ENCODE measurements around the gene MAPKAPK5.
"Not testable (repeated sequence)": the region's sequence is repeated elsewhere in the genome, so short reads cannot be mapped to it uniquely, and the experiment has no call there.

MAPKAPK5 gene

GRCh38 chr12:111841750-111842555 is at the start of gene MAPKAPK5:
TSS of gene MAPKAPK5 (plus strand) at chr12:111842228. CDS start at chr12:111842734, 506 bp downstream.
- peak; percentile 97 for DNase-seq

GRCh38 chr12:111792856-111793235 is 49.2 kb upstream of the MAPKAPK5 start:
- no peak for DNase-seq

- DNase-seq = no peak
These were observed 43.8 kb upstream of the MAPKAPK5 start for GRCh38 chr12:111798182-111798581.

- DNase-seq = no peak
These were observed 42.3 kb upstream of the MAPKAPK5 start for GRCh38 chr12:111799758-111800157.

- no peak for DNase-seq
These were observed 38.9 kb upstream of the MAPKAPK5 start for GRCh38 chr12:111803038-111803626.

- DNase-seq = no peak
These were observed 38.2 kb upstream of the MAPKAPK5 start for GRCh38 chr12:111803851-111804250.

- no peak for DNase-seq
These were observed 35.7 kb upstream of the MAPKAPK5 start for GRCh38 chr12:111806304-111806703.

GRCh38 chr12:111807232-111807631 is 34.8 kb upstream of the MAPKAPK5 start:
- DNase-seq = no peak

GRCh38 chr12:111812881-111813741 is 28.9 kb upstream of the MAPKAPK5 start:
- peak; percentile 54 for DNase-seq

GRCh38 chr12:111816065-111816615 is 25.9 kb upstream of the MAPKAPK5 start:
- DNase-seq = no peak

GRCh38 chr12:111816898-111817297 is 25.1 kb upstream of the MAPKAPK5 start:
- DNase-seq = not testable (repeated sequence)

GRCh38 chr12:111818340-111818739 is 23.7 kb upstream of the MAPKAPK5 start:
- no peak for DNase-seq

- DNase-seq = no peak
These were observed 22.6 kb upstream of the MAPKAPK5 start for GRCh38 chr12:111819191-111820158.

- not testable (repeated sequence) for DNase-seq
These were observed 21.2 kb upstream of the MAPKAPK5 start for GRCh38 chr12:111820828-111821227.

GRCh38 chr12:111822886-111823285 is 19.1 kb upstream of the MAPKAPK5 start:
- DNase-seq = no peak

- DNase-seq = no peak
These were observed 18.1 kb upstream of the MAPKAPK5 start for GRCh38 chr12:111823891-111824290.

- DNase-seq = not testable (repeated sequence)
These were observed 17.7 kb upstream of the MAPKAPK5 start for GRCh38 chr12:111824312-111824711.

GRCh38 chr12:111825509-111825908 is 16.5 kb upstream of the MAPKAPK5 start:
- DNase-seq = no peak

- no peak for DNase-seq
These were observed 15.7 kb upstream of the MAPKAPK5 start for GRCh38 chr12:111826316-111826715.

GRCh38 chr12:111826992-111827391 is 15.0 kb upstream of the MAPKAPK5 start:
- no peak for DNase-seq

- no peak for DNase-seq
These were observed 14.1 kb upstream of the MAPKAPK5 start for GRCh38 chr12:111827907-111828306.
